Upper lobe of left lung (tissue), 4 donors: ENCODE results near the gene ZNF467.

Experiments
- CTCF ChIP-seq, 6 experiments: fragments of 450-650 bp in 4 of 6; fragments of 200-600 bp in 2 of 6; sonication (generic) in 2 of 6; IDR thresholded peaks; one replicate each; pipeline ENCODE4 v1.5.1; 2016 to 2019; ENCODE audit warnings: antibody characterized with exemption in 6 of 6
- EP300 ChIP-seq, 4 donors: sonication (generic); formaldehyde crosslinking; IDR thresholded peaks; one replicate each; pipeline ENCODE4 v1.5.1; 2017; ENCODE audit warnings: antibody characterized with exemption in 4 of 4, control low read depth in 2 of 4
- POLR2A ChIP-seq, 4 donors: fragments of 450-650 bp; IDR thresholded peaks; one replicate each; pipeline ENCODE4 v1.5.1; 2016 to 2017; ENCODE audit warnings: antibody characterized with exemption in 4 of 4, mild to moderate bottlenecking in 2 of 4
- POLR2AphosphoS5 ChIP-seq, 2 donors: sonication (generic); formaldehyde crosslinking; IDR thresholded peaks; one replicate each; pipeline ENCODE4 v1.5.1; 2017; ENCODE audit warnings: antibody characterized with exemption in 2 of 2

GRCh38 chr7:149781921-149782320, 8.5 kb upstream of the ZNF467 start:
- TF ChIP-seq POLR2AphosphoS5 (IDR thresholded peaks at IDR 0.05), result no peak
- no peak for TF ChIP-seq CTCF (IDR thresholded peaks at IDR 0.05)
- no peak for TF ChIP-seq EP300 (IDR thresholded peaks at IDR 0.05)
- TF ChIP-seq POLR2A (IDR thresholded peaks at IDR 0.05), result no peak
